Suprapubic skin (tissue), 3 donors: ENCODE measurements around the gene TRIM43.
"Not testable (repeated sequence)": the region's sequence is repeated elsewhere in the genome, so short reads cannot be mapped to it uniquely, and the experiment has no call there.

ENCODE experiments used
- POLR2A ChIP-seq, 2 donors: fragments of 450-650 bp; IDR thresholded peaks; one replicate each; pipeline ENCODE4 v1.6.1; 2017; ENCODE audit warnings: antibody characterized with exemption in 2 of 2, mild to moderate bottlenecking in 2 of 2, moderate library complexity in 2 of 2
- TF ChIP-seq, protein P1 (sequence below), 2 donors: fragments of 200-600 bp in 1 of 2; fragments of 450-650 bp in 1 of 2; sonication (generic) in 1 of 2; IDR thresholded peaks; one replicate each; pipeline ENCODE4 v1.5.1; 2016 to 2019; ENCODE audit warnings: antibody characterized with exemption in 2 of 2, mild to moderate bottlenecking in 1 of 2, moderate library complexity in 1 of 2

DNA sequence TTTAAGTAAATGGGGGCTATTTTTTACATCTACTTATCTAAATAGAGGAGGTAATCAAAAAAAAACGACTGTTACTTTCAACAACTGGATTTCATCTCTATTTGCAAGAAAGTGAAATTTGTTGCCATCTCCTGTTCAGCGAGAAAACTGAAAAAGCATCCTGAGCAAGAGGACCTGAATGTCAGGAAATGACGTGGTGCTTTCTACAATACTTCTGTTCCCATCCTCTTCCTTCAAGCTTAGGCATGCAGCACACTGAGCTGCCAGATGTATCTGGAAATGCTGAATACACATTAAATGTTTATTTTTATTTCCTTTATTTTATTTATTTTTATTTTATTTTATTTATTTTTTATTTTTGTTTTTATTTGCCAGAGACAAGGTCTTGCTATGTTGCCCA lies 21.2 kb downstream of the TRIM43 start:
- TF ChIP-seq, protein P1, sequence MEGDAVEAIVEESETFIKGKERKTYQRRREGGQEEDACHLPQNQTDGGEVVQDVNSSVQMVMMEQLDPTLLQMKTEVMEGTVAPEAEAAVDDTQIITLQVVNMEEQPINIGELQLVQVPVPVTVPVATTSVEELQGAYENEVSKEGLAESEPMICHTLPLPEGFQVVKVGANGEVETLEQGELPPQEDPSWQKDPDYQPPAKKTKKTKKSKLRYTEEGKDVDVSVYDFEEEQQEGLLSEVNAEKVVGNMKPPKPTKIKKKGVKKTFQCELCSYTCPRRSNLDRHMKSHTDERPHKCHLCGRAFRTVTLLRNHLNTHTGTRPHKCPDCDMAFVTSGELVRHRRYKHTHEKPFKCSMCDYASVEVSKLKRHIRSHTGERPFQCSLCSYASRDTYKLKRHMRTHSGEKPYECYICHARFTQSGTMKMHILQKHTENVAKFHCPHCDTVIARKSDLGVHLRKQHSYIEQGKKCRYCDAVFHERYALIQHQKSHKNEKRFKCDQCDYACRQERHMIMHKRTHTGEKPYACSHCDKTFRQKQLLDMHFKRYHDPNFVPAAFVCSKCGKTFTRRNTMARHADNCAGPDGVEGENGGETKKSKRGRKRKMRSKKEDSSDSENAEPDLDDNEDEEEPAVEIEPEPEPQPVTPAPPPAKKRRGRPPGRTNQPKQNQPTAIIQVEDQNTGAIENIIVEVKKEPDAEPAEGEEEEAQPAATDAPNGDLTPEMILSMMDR (IDR thresholded peaks at IDR 0.05): not testable (repeated sequence)
- TF ChIP-seq POLR2A (IDR thresholded peaks at IDR 0.05): not testable (repeated sequence)
